ENCODE data around the gene SLC22A12.

DNA sequence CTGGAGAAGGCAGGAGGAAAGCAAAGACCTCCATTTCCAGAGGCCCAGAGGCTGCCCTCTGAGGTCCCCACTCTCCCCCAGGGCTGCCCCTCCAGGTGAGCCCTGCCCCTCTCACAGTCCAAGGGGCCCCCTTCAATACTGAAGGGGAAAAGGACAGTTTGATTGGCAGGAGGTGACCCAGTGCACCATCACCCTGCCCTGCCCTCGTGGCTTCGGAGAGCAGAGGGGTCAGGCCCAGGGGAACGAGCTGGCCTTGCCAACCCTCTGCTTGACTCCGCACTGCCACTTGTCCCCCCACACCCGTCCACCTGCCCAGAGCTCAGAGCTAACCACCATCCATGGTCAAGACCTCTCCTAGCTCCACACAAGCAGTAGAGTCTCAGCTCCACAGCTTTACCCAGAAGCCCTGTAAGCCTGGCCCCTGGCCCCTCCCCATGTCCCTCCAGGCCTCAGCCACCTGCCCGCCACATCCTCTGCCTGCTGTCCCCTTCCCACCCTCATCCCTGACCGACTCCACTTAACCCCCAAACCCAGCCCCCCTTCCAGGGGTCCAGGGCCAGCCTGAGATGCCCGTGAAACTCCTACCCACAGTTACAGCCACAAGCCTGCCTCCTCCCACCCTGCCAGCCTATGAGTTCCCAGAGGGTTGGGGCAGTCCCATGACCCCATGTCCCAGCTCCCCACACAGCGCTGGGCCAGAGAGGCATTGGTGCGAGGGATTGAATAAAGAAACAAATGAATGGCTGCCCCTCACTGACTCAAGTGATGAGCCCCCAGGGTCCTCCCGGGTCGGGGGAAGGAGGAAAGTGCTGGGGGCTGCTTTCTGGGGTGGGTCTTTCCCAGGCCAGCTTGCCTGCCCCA, 10.8 kb downstream of the SLC22A12 start:
- TF ChIP-seq, protein P1, sequence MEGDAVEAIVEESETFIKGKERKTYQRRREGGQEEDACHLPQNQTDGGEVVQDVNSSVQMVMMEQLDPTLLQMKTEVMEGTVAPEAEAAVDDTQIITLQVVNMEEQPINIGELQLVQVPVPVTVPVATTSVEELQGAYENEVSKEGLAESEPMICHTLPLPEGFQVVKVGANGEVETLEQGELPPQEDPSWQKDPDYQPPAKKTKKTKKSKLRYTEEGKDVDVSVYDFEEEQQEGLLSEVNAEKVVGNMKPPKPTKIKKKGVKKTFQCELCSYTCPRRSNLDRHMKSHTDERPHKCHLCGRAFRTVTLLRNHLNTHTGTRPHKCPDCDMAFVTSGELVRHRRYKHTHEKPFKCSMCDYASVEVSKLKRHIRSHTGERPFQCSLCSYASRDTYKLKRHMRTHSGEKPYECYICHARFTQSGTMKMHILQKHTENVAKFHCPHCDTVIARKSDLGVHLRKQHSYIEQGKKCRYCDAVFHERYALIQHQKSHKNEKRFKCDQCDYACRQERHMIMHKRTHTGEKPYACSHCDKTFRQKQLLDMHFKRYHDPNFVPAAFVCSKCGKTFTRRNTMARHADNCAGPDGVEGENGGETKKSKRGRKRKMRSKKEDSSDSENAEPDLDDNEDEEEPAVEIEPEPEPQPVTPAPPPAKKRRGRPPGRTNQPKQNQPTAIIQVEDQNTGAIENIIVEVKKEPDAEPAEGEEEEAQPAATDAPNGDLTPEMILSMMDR (IDR thresholded peaks at IDR 0.05; ENCODE audit: extremely low read depth in 1 of 2, insufficient read depth in 1 of 2, low read depth in 1 of 2, low read length in 2 of 2) = no peak
- no peak for TF ChIP-seq POLR2A (IDR thresholded peaks at IDR 0.05; ENCODE audit: low read depth, low read length)
- no peak for TF ChIP-seq POLR2AphosphoS5 (IDR thresholded peaks at IDR 0.05; ENCODE audit: insufficient read depth, low read depth, low read length)
- no peak for TF ChIP-seq MYC (IDR thresholded peaks at IDR 0.05; ENCODE audit: low read depth, low read length)
- TF ChIP-seq FOS (IDR thresholded peaks at IDR 0.05; ENCODE audit: borderline replicate concordance, insufficient read depth, low read length) = no peak
- no peak for TF ChIP-seq EZH2 (IDR thresholded peaks at IDR 0.05; ENCODE audit: borderline replicate concordance, low read depth, low read length, severe bottlenecking)
- no peak for TF ChIP-seq JUN (IDR thresholded peaks at IDR 0.05; ENCODE audit: borderline replicate concordance, insufficient read depth, insufficient read length, low read depth)
